Measurements from ENCODE around the gene AHCYL2. TPM values are rescaled to one million over a fixed set of nuclear protein-coding genes. Genes with fewer than 3 reads are reported as not detected.

The AHCYL2 gene
- total and polyA plus RNA-seq, 2 donors (not counting 3 experiments of a cell fraction or from before 2014, with no cell fraction given) = 10.8 to 13.5 TPM

DNA sequence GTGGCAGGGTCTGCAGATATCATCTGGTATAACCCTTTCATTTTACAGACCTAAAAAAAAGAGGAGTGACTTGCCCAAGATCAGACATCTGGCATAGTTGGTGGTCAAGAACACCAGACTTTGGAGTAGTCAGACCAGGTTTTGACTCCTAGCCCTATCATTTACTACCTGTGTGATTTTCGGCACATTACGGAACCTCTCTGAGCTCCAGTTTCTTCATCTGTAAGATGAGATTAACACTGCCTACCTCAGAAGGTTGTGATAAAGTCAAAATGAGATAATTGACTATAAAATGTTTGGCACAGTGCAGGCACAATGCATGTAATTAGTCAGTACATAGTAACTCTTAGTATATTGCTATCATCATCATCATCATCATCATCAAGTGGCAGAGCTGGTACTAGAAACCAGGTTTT is 210.6 kb downstream of the AHCYL2 start:
- ChIA-PET POLR2A (no interaction called here), CTCF (interaction anchor here (1.4 to 4.0 kb wide), 3 partner anchors 11 to 68 kb away, joined by 4 to 44 read pairs (median 24); no protein-coding TSS in a partner anchor)
- Histone ChIP-seq H3K9ac (replicated peaks; ENCODE audit: extremely low read depth, insufficient read depth, low read length) (peak overlapping the region; percentile 69), H2AFZ (ENCODE audit: low read depth, low read length) (no peak overlapping the region), H3K79me2 (ENCODE audit: control insufficient read depth, insufficient read depth, low read length) (peaks cover 18% of the 10 kb centered on the region), H3K4me1 (ENCODE audit: control insufficient read depth, extremely low read depth, insufficient read depth, low read length) (peaks cover 29% of the 10 kb centered on the region), H3K27ac (ENCODE audit: insufficient read depth, low read depth, low read length) (no peak overlapping the region), H3K27me3 (ENCODE audit: control insufficient read depth in 2 of 2, insufficient read depth in 2 of 2, low read length in 2 of 2) (peaks cover 2 to 5% of the 10 kb centered on the region in 2 experiments), H4K20me1 (replicated peaks; ENCODE audit: control insufficient read depth, extremely low read depth, insufficient read depth, low read length) (no peaks in the 10 kb centered on the region), H3K36me3 (ENCODE audit: control insufficient read depth in 2 of 2, extremely low read depth in 1 of 2, insufficient read depth in 2 of 2, low read length in 2 of 2) (no peaks in the 10 kb centered on the region), H3K9me1 (replicated peaks; ENCODE audit: control insufficient read depth, extremely low read depth, insufficient read depth, low read length) (no peaks in the 10 kb centered on the region), H3K4me3 (replicated peaks in 1 of 3; ENCODE audit: insufficient read depth in 1 of 3, low read depth in 1 of 3, low read length in 3 of 3) (peak overlapping the region; percentile 66 to 93 (median 90)), H3K9me3 (replicated peaks; ENCODE audit: control insufficient read depth, insufficient read depth, low read length) (no peaks in the 10 kb centered on the region), H3K4me2 (ENCODE audit: insufficient read depth, low read length) (peak overlapping the region; percentile 76)
- BruUV-seq (replicated peaks) = TSS peak; percentile 15
- intact Hi-C loops (cut with micrococcal nuclease) = loop anchor here (2.0 kb wide), 1 partner anchor 37 kb away; no protein-coding TSS in a partner anchor
- no peak for DNase-seq (ENCODE audit: low read depth, low spot score)
- TF ChIP-seq POLR2A (IDR thresholded peaks at IDR 0.05; ENCODE audit: low read depth, low read length) (no peak), MYC (IDR thresholded peaks at IDR 0.05; ENCODE audit: low read depth, low read length) (no peak)
- dilution Hi-C loops (cut with MboI; ENCODE audit: extremely low pct_ligation_motif_present, low sequenced_read_pairs) = no loop called here
- no peak for FAIRE-seq

DNA sequence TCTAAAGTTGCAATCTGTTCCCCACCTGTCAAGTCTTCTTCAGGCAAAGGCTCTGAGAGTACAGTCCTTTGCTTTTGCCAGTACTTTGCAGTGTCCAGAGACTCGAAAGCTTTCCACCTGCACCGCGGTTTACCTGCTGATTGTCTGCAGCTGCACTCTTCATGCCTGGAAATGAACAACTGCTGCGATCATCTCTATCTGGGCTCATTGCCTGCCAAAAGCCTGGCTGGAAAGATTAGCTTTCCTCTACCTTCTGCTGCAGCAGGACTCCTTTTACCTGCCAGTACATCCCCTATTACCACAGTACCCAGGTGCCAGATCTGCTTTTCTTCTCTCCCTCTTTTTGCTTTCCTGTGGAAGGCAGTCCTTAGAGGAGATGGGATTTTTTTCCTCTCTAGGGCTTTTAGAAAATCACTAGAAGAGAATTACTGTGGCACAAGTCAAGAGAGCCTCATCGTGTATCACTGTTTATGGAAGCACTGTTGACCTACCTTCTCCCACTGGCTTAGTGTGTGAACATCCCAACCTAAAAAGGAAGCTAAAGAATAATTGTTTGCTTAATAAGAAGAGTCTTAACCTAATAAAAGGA is 211.6 kb downstream of the AHCYL2 start:
- H3K4me2 ChIP-seq (ENCODE audit: insufficient read depth, low read length) = no peak overlapping the region
- ChIA-PET POLR2A (no interaction called here), CTCF (interaction anchor here (0.7 to 4.0 kb wide), 3 partner anchors 69 to 217 kb away, joined by 3 to 44 read pairs (median 3); no protein-coding TSS in a partner anchor)
- H3K9me3 ChIP-seq (replicated peaks; ENCODE audit: control insufficient read depth, insufficient read depth, low read length) = no peaks in the 10 kb centered on the region
- FAIRE-seq (no peak), DNase-seq (ENCODE audit: low read depth, low spot score) (no peak)
- H2AFZ ChIP-seq (ENCODE audit: low read depth, low read length) = no peak overlapping the region
- H3K36me3 ChIP-seq (ENCODE audit: control insufficient read depth in 2 of 2, extremely low read depth in 1 of 2, insufficient read depth in 2 of 2, low read length in 2 of 2) = no peaks in the 10 kb centered on the region
- H3K4me3 ChIP-seq (replicated peaks in 1 of 3; ENCODE audit: insufficient read depth in 1 of 3, low read depth in 1 of 3, low read length in 3 of 3) = no peak overlapping the region
- no peak overlapping the region for H3K9ac ChIP-seq (replicated peaks; ENCODE audit: extremely low read depth, insufficient read depth, low read length)
- H3K9me1 ChIP-seq (replicated peaks; ENCODE audit: control insufficient read depth, extremely low read depth, insufficient read depth, low read length) = no peaks in the 10 kb centered on the region
- H3K27me3 ChIP-seq (ENCODE audit: control insufficient read depth in 2 of 2, insufficient read depth in 2 of 2, low read length in 2 of 2) = peaks cover 2 to 5% of the 10 kb centered on the region in 2 experiments
- no TSS peak for BruUV-seq (replicated peaks)
- TF ChIP-seq EZH2 (IDR thresholded peaks at IDR 0.05; ENCODE audit: borderline replicate concordance, low read depth, low read length, severe bottlenecking) = no peak
- TF ChIP-seq, protein P1, sequence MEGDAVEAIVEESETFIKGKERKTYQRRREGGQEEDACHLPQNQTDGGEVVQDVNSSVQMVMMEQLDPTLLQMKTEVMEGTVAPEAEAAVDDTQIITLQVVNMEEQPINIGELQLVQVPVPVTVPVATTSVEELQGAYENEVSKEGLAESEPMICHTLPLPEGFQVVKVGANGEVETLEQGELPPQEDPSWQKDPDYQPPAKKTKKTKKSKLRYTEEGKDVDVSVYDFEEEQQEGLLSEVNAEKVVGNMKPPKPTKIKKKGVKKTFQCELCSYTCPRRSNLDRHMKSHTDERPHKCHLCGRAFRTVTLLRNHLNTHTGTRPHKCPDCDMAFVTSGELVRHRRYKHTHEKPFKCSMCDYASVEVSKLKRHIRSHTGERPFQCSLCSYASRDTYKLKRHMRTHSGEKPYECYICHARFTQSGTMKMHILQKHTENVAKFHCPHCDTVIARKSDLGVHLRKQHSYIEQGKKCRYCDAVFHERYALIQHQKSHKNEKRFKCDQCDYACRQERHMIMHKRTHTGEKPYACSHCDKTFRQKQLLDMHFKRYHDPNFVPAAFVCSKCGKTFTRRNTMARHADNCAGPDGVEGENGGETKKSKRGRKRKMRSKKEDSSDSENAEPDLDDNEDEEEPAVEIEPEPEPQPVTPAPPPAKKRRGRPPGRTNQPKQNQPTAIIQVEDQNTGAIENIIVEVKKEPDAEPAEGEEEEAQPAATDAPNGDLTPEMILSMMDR (IDR thresholded peaks at IDR 0.05; ENCODE audit: extremely low read depth in 1 of 2, insufficient read depth in 1 of 2, low read depth in 1 of 2, low read length in 2 of 2) = no peak
- H3K27ac ChIP-seq (ENCODE audit: insufficient read depth, low read depth, low read length) = no peak overlapping the region
- intact Hi-C loops (cut with micrococcal nuclease) = no loop called here
- H3K4me1 ChIP-seq (ENCODE audit: control insufficient read depth, extremely low read depth, insufficient read depth, low read length) = peaks cover 29% of the 10 kb centered on the region
- no peaks in the 10 kb centered on the region for H4K20me1 ChIP-seq (replicated peaks; ENCODE audit: control insufficient read depth, extremely low read depth, insufficient read depth, low read length)
- dilution Hi-C loops (cut with MboI; ENCODE audit: extremely low pct_ligation_motif_present, low sequenced_read_pairs) = no loop called here
- H3K79me2 ChIP-seq (ENCODE audit: control insufficient read depth, insufficient read depth, low read length) = peaks cover 18% of the 10 kb centered on the region
